ENCODE measurements around the gene PRKCA.

PRKCA gene

GRCh38 chr17:66847704-66848103, 545.3 kb downstream of the PRKCA start:
- Histone ChIP-seq H3K4me1 (ENCODE audit: insufficient read depth, low read length) (no peaks in the 10 kb centered on the region), H3K9ac (ENCODE audit: low read depth, low read length) (no peak overlapping the region), H3K36me3 (ENCODE audit: insufficient read depth, low read length) (no peaks in the 10 kb centered on the region), H3K9me3 (ENCODE audit: control insufficient read depth, insufficient read depth, low read length) (no peaks in the 10 kb centered on the region; the same call in 1 of the 2 replicates)

GRCh38 chr17:66848496-66848895, 546.1 kb downstream of the PRKCA start:
- Histone ChIP-seq H3K36me3 (ENCODE audit: insufficient read depth, low read length) (no peaks in the 10 kb centered on the region), H3K9ac (ENCODE audit: low read depth, low read length) (no peak overlapping the region), H3K4me1 (ENCODE audit: insufficient read depth, low read length) (no peaks in the 10 kb centered on the region), H3K9me3 (ENCODE audit: control insufficient read depth, insufficient read depth, low read length) (no peaks in the 10 kb centered on the region; the same call in 1 of the 2 replicates)

GRCh38 chr17:66849032-66849655, 546.7 kb downstream of the PRKCA start:
- H3K9me3 ChIP-seq (ENCODE audit: control insufficient read depth, insufficient read depth, low read length) = no peaks in the 10 kb centered on the region; the same call in 1 of the 2 replicates
- no peaks in the 10 kb centered on the region for H3K4me1 ChIP-seq (ENCODE audit: insufficient read depth, low read length)
- H3K9ac ChIP-seq (ENCODE audit: low read depth, low read length) = no peak overlapping the region
- no peaks in the 10 kb centered on the region for H3K36me3 ChIP-seq (ENCODE audit: insufficient read depth, low read length)

- H3K36me3 ChIP-seq (ENCODE audit: insufficient read depth, low read length) = no peaks in the 10 kb centered on the region
- H3K4me1 ChIP-seq (ENCODE audit: insufficient read depth, low read length) = no peaks in the 10 kb centered on the region
- no peak overlapping the region for H3K9ac ChIP-seq (ENCODE audit: low read depth, low read length)
- no peaks in the 10 kb centered on the region; the same call in 1 of the 2 replicates for H3K9me3 ChIP-seq (ENCODE audit: control insufficient read depth, insufficient read depth, low read length)
Observed at GRCh38 chr17:66849851-66850580, 547.6 kb downstream of the PRKCA start.

- Histone ChIP-seq H3K9ac (ENCODE audit: low read depth, low read length) (no peak overlapping the region), H3K4me1 (ENCODE audit: insufficient read depth, low read length) (no peaks in the 10 kb centered on the region), H3K9me3 (ENCODE audit: control insufficient read depth, insufficient read depth, low read length) (no peaks in the 10 kb centered on the region; the same call in 1 of the 2 replicates), H3K36me3 (ENCODE audit: insufficient read depth, low read length) (no peaks in the 10 kb centered on the region)
Observed at GRCh38 chr17:66850692-66851091, 548.3 kb downstream of the PRKCA start.

GRCh38 chr17:66855204-66855603, 552.8 kb downstream of the PRKCA start:
- Histone ChIP-seq H3K9ac (ENCODE audit: low read depth, low read length) (no peak overlapping the region), H3K36me3 (ENCODE audit: insufficient read depth, low read length) (no peaks in the 10 kb centered on the region), H3K9me3 (ENCODE audit: control insufficient read depth, insufficient read depth, low read length) (no peaks in the 10 kb centered on the region; the same call in 1 of the 2 replicates), H3K4me1 (ENCODE audit: insufficient read depth, low read length) (no peaks in the 10 kb centered on the region)

GRCh38 chr17:66858226-66859083, 556.0 kb downstream of the PRKCA start:
- Histone ChIP-seq H3K36me3 (ENCODE audit: insufficient read depth, low read length) (no peaks in the 10 kb centered on the region), H3K4me1 (ENCODE audit: insufficient read depth, low read length) (no peaks in the 10 kb centered on the region)

GRCh38 chr17:66859353-66859752, 556.9 kb downstream of the PRKCA start:
- Histone ChIP-seq H3K36me3 (ENCODE audit: insufficient read depth, low read length) (no peaks in the 10 kb centered on the region), H3K4me1 (ENCODE audit: insufficient read depth, low read length) (no peaks in the 10 kb centered on the region), H3K9me3 (ENCODE audit: control insufficient read depth, insufficient read depth, low read length) (no peaks in the 10 kb centered on the region; the same call in 1 of the 2 replicates), H3K9ac (ENCODE audit: low read depth, low read length) (no peak overlapping the region)

More at GRCh38 chr17:66858226-66859083, 556.0 kb downstream of the PRKCA start:
- no peak overlapping the region for H3K9ac ChIP-seq (ENCODE audit: low read depth, low read length)
- no peaks in the 10 kb centered on the region; the same call in 1 of the 2 replicates for H3K9me3 ChIP-seq (ENCODE audit: control insufficient read depth, insufficient read depth, low read length)

- no peak overlapping the region for H3K9ac ChIP-seq (ENCODE audit: low read depth, low read length)
- H3K36me3 ChIP-seq (ENCODE audit: insufficient read depth, low read length) = no peaks in the 10 kb centered on the region
- H3K4me1 ChIP-seq (ENCODE audit: insufficient read depth, low read length) = no peaks in the 10 kb centered on the region
- H3K9me3 ChIP-seq (ENCODE audit: control insufficient read depth, insufficient read depth, low read length) = no peaks in the 10 kb centered on the region
Observed at GRCh38 chr17:66860204-66860603, 557.8 kb downstream of the PRKCA start.
